Measurements from ENCODE around the gene LIN52. TPM values are rescaled to one million over a fixed set of nuclear protein-coding genes. Genes with fewer than 3 reads are reported as not detected.
A peak's percentile ranks its signal among the peaks of the same experiment; 100 is the strongest.
"Not testable (repeated sequence)": the region's sequence is repeated elsewhere in the genome, so short reads cannot be mapped to it uniquely, and the experiment has no call there.

Gene LIN52
- total and polyA plus RNA-seq, 5 donors from 2014 or later: 11.1 to 14.9 (median 14.1) TPM

- H3K27ac Mint-ChIP-seq; H3K4me1 ChIP-seq (ENCODE audit: control insufficient read depth, insufficient read depth, low read length, poor library complexity, severe bottlenecking); H3K4me3 Mint-ChIP-seq; H3K27me3 ChIP-seq (ENCODE audit: control insufficient read depth, insufficient read depth, low read length); H3K27ac ChIP-seq (ENCODE audit: insufficient read depth, low read length, poor library complexity, severe bottlenecking); H3K9me3 Mint-ChIP-seq; H3K4me3 ChIP-seq (ENCODE audit: low read depth, low read length); H3K4me1 Mint-ChIP-seq; H3K9me3 ChIP-seq (ENCODE audit: control insufficient read depth in 2 of 2, low read length in 2 of 2); H3K36me3 ChIP-seq (ENCODE audit: control insufficient read depth, insufficient read depth, low read length); H3K27me3 Mint-ChIP-seq: not testable (repeated sequence)
- ATAC-seq (ENCODE audit: low read depth in 2 of 2) (peak in 1 of 2 donors; percentile 53), DNase-seq (peak in 2 of 3 donors; percentile 46 to 78)
- peaks cover 30% of the 10 kb centered on the region for H3K36me3 Mint-ChIP-seq
These were observed 26.9 kb downstream of the LIN52 start for GRCh38 chr14:74111395-74112216.

- ATAC-seq (ENCODE audit: low read depth in 2 of 2); H3K27ac Mint-ChIP-seq; H3K4me3 ChIP-seq (ENCODE audit: low read depth, low read length); H3K9me3 Mint-ChIP-seq; H3K27ac ChIP-seq (ENCODE audit: insufficient read depth, low read length, poor library complexity, severe bottlenecking); H3K27me3 Mint-ChIP-seq; H3K36me3 ChIP-seq (ENCODE audit: control insufficient read depth, insufficient read depth, low read length); H3K4me3 Mint-ChIP-seq; H3K4me1 Mint-ChIP-seq; H3K27me3 ChIP-seq (ENCODE audit: control insufficient read depth, insufficient read depth, low read length); DNase-seq; H3K4me1 ChIP-seq (ENCODE audit: control insufficient read depth, insufficient read depth, low read length, poor library complexity, severe bottlenecking); H3K9me3 ChIP-seq (ENCODE audit: control insufficient read depth in 2 of 2, low read length in 2 of 2): not testable (repeated sequence)
- peaks cover 34% of the 10 kb centered on the region for H3K36me3 Mint-ChIP-seq
These were observed 40.7 kb downstream of the LIN52 start for GRCh38 chr14:74125487-74125886.

- peaks cover 0 to 4% (median 0%) of the 10 kb centered on the region in 7 donors for H3K9me3 Mint-ChIP-seq
- Histone ChIP-seq H3K27me3 (ENCODE audit: control insufficient read depth, insufficient read depth, low read length) (no peaks in the 10 kb centered on the region), H3K36me3 (ENCODE audit: control insufficient read depth, insufficient read depth, low read length) (no peaks in the 10 kb centered on the region), H3K9me3 (ENCODE audit: control insufficient read depth in 2 of 2, low read length in 2 of 2) (no peaks in the 10 kb centered on the region), H3K4me3 (ENCODE audit: low read depth, low read length) (no peak overlapping the region), H3K27ac (ENCODE audit: insufficient read depth, low read length, poor library complexity, severe bottlenecking) (no peak overlapping the region), H3K4me1 (ENCODE audit: control insufficient read depth, insufficient read depth, low read length, poor library complexity, severe bottlenecking) (no peaks in the 10 kb centered on the region)
- no peak overlapping the region for H3K27ac Mint-ChIP-seq
- H3K27me3 Mint-ChIP-seq: no peaks in the 10 kb centered on the region
- H3K4me3 Mint-ChIP-seq: no peak overlapping the region
- DNase-seq (no peak), ATAC-seq (ENCODE audit: low read depth in 2 of 2) (no peak)
- peaks cover 28% of the 10 kb centered on the region for H3K36me3 Mint-ChIP-seq
- H3K4me1 Mint-ChIP-seq: peaks cover 0 to 7% (median 0%) of the 10 kb centered on the region in 4 donors
These were observed 41.7 kb downstream of the LIN52 start for GRCh38 chr14:74126315-74127013.

GRCh38 chr14:74127634-74128033 lies 42.9 kb downstream of the LIN52 start:
- H3K4me1 ChIP-seq (ENCODE audit: control insufficient read depth, insufficient read depth, low read length, poor library complexity, severe bottlenecking): no peaks in the 10 kb centered on the region
- H3K27me3 Mint-ChIP-seq: no peaks in the 10 kb centered on the region
- peaks cover 0 to 7% (median 0%) of the 10 kb centered on the region in 4 donors for H3K4me1 Mint-ChIP-seq
- no peak for ATAC-seq (ENCODE audit: low read depth in 2 of 2)
- H3K9me3 ChIP-seq (ENCODE audit: control insufficient read depth in 2 of 2, low read length in 2 of 2): no peaks in the 10 kb centered on the region
- DNase-seq: no peak
- H3K4me3 ChIP-seq (ENCODE audit: low read depth, low read length): no peak overlapping the region
- H3K27ac Mint-ChIP-seq: peak overlapping the region in 1 of 3 donors; percentile 5
- no peaks in the 10 kb centered on the region for H3K27me3 ChIP-seq (ENCODE audit: control insufficient read depth, insufficient read depth, low read length)
- peaks cover 0 to 4% (median 0%) of the 10 kb centered on the region in 7 donors for H3K9me3 Mint-ChIP-seq
- H3K4me3 Mint-ChIP-seq: no peak overlapping the region
- no peaks in the 10 kb centered on the region for H3K36me3 ChIP-seq (ENCODE audit: control insufficient read depth, insufficient read depth, low read length)
- H3K27ac ChIP-seq (ENCODE audit: insufficient read depth, low read length, poor library complexity, severe bottlenecking): no peak overlapping the region
- H3K36me3 Mint-ChIP-seq: peaks cover 28% of the 10 kb centered on the region

GRCh38 chr14:74133833-74134481 lies 49.2 kb downstream of the LIN52 start:
- H3K27me3 Mint-ChIP-seq: no peaks in the 10 kb centered on the region
- H3K27me3 ChIP-seq (ENCODE audit: control insufficient read depth, insufficient read depth, low read length): no peaks in the 10 kb centered on the region
- H3K9me3 ChIP-seq (ENCODE audit: control insufficient read depth in 2 of 2, low read length in 2 of 2): no peaks in the 10 kb centered on the region
- peaks cover 9% of the 10 kb centered on the region for H3K4me1 ChIP-seq (ENCODE audit: control insufficient read depth, insufficient read depth, low read length, poor library complexity, severe bottlenecking)
- no peaks in the 10 kb centered on the region for H3K9me3 Mint-ChIP-seq
- DNase-seq: no peak
- H3K4me3 ChIP-seq (ENCODE audit: low read depth, low read length): no peak overlapping the region
- no peak for ATAC-seq (ENCODE audit: low read depth in 2 of 2)
- no peak overlapping the region for H3K4me3 Mint-ChIP-seq
- peaks cover 9% of the 10 kb centered on the region for H3K36me3 Mint-ChIP-seq
- H3K4me1 Mint-ChIP-seq: peaks cover 21 to 25% (median 24%) of the 10 kb centered on the region in 4 donors
- no peaks in the 10 kb centered on the region for H3K36me3 ChIP-seq (ENCODE audit: control insufficient read depth, insufficient read depth, low read length)
- H3K27ac Mint-ChIP-seq: peak overlapping the region; percentile 2 to 40 (median 7)
- no peak overlapping the region for H3K27ac ChIP-seq (ENCODE audit: insufficient read depth, low read length, poor library complexity, severe bottlenecking)

GRCh38 chr14:74134484-74134883 lies 49.7 kb downstream of the LIN52 start:
- H3K27ac Mint-ChIP-seq: peak overlapping the region; percentile 2 to 12 (median 7)
- Histone ChIP-seq H3K4me3 (ENCODE audit: low read depth, low read length) (no peak overlapping the region), H3K4me1 (ENCODE audit: control insufficient read depth, insufficient read depth, low read length, poor library complexity, severe bottlenecking) (peaks cover 9% of the 10 kb centered on the region), H3K36me3 (ENCODE audit: control insufficient read depth, insufficient read depth, low read length) (no peaks in the 10 kb centered on the region), H3K27ac (ENCODE audit: insufficient read depth, low read length, poor library complexity, severe bottlenecking) (no peak overlapping the region), H3K9me3 (ENCODE audit: control insufficient read depth in 2 of 2, low read length in 2 of 2) (no peaks in the 10 kb centered on the region), H3K27me3 (ENCODE audit: control insufficient read depth, insufficient read depth, low read length) (no peaks in the 10 kb centered on the region)
- H3K36me3 Mint-ChIP-seq: peaks cover 5% of the 10 kb centered on the region
- no peaks in the 10 kb centered on the region for H3K27me3 Mint-ChIP-seq
- no peak overlapping the region for H3K4me3 Mint-ChIP-seq
- peaks cover 21 to 25% (median 24%) of the 10 kb centered on the region in 4 donors for H3K4me1 Mint-ChIP-seq
- peak in 1 of 3 donors; percentile 70 for DNase-seq
- peak in 1 of 2 donors; percentile 39 for ATAC-seq (ENCODE audit: low read depth in 2 of 2)
- H3K9me3 Mint-ChIP-seq: no peaks in the 10 kb centered on the region

GRCh38 chr14:74135426-74135825 lies 50.7 kb downstream of the LIN52 start:
- Histone ChIP-seq H3K27me3 (ENCODE audit: control insufficient read depth, insufficient read depth, low read length) (no peaks in the 10 kb centered on the region), H3K9me3 (ENCODE audit: control insufficient read depth in 2 of 2, low read length in 2 of 2) (no peaks in the 10 kb centered on the region), H3K4me1 (ENCODE audit: control insufficient read depth, insufficient read depth, low read length, poor library complexity, severe bottlenecking) (peaks cover 9% of the 10 kb centered on the region), H3K36me3 (ENCODE audit: control insufficient read depth, insufficient read depth, low read length) (no peaks in the 10 kb centered on the region), H3K4me3 (ENCODE audit: low read depth, low read length) (no peak overlapping the region), H3K27ac (ENCODE audit: insufficient read depth, low read length, poor library complexity, severe bottlenecking) (no peak overlapping the region)
- Mint-ChIP-seq H3K27ac (peak overlapping the region in 1 of 3 donors; percentile 34), H3K36me3 (peaks cover 5% of the 10 kb centered on the region), H3K27me3 (no peaks in the 10 kb centered on the region), H3K9me3 (no peaks in the 10 kb centered on the region), H3K4me1 (peaks cover 21 to 25% (median 24%) of the 10 kb centered on the region in 4 donors), H3K4me3 (no peak overlapping the region)
- ATAC-seq (ENCODE audit: low read depth in 2 of 2): no peak
- DNase-seq: no peak
